GM23338 (cell line): ENCODE data around the gene ZNF778. TPM values are rescaled to one million over a fixed set of nuclear protein-coding genes. Genes with fewer than 3 reads are reported as not detected.

Source experiments
- ATAC-seq: fragments of 200-7000 bp; cut with Tn5 transposase; 3 replicates; pipeline ENCODE4 v1.9.1; 2020
- DNase-seq: peaks from one replicate; pipeline ENCODE4 v3.0.0-alpha.2; 2015; ENCODE audit warnings: low spot score
- H2AFZ ChIP-seq: fragments of 200-600 bp; sonication (generic); 2 replicates; pipeline ENCODE4 v1.8.0; 2016; ENCODE audit warnings: antibody characterized with exemption, mild to moderate bottlenecking, moderate library complexity
- H3F3A ChIP-seq: fragments of 200-600 bp; sonication (generic); replicated peaks from 2 replicates; pipeline ENCODE4 v1.8.0; 2017; ENCODE audit warnings: antibody characterized with exemption, mixed run types, low read depth
- H3K27ac ChIP-seq: fragments of 200-600 bp; sonication (generic); 2 replicates; pipeline ENCODE4 v1.6.1; 2016; ENCODE audit warnings: low read depth
- H3K27me3 ChIP-seq: fragments of 200-600 bp; sonication (generic); 2 replicates; pipeline ENCODE4 v1.8.0; 2016; ENCODE audit warnings: mild to moderate bottlenecking, mixed run types, moderate library complexity; ENCODE audit not compliant: insufficient read depth
- H3K36me3 ChIP-seq: fragments of 200-600 bp; sonication (generic); 2 replicates; pipeline ENCODE4 v1.8.0; 2016; ENCODE audit warnings: mild to moderate bottlenecking; ENCODE audit not compliant: insufficient read depth
- H3K4me1 ChIP-seq: fragments of 200-600 bp; sonication (generic); 2 replicates; pipeline ENCODE4 v1.8.0; 2016; ENCODE audit warnings: mild to moderate bottlenecking, moderate library complexity; ENCODE audit not compliant: insufficient read depth
- H3K4me2 ChIP-seq: fragments of 200-600 bp; sonication (generic); 2 replicates; pipeline ENCODE4 v1.7.1; 2017; ENCODE audit warnings: mixed run types
- H3K4me3 ChIP-seq: fragments of 200-600 bp; sonication (generic); 2 replicates; pipeline ENCODE4 v1.6.1; 2016; ENCODE audit warnings: mixed run types
- H3K79me2 ChIP-seq: fragments of 200-600 bp; sonication (generic); replicated peaks from 2 replicates; pipeline ENCODE4 v1.8.0; 2017; ENCODE audit warnings: mild to moderate bottlenecking; ENCODE audit not compliant: insufficient read depth
- H3K9me2 ChIP-seq: fragments of 200-600 bp; sonication (generic); 2 replicates; pipeline ENCODE4 v1.8.0; 2017; ENCODE audit not compliant: insufficient read depth
- H4K20me1 ChIP-seq: fragments of 200-600 bp; sonication (generic); replicated peaks from 2 replicates; pipeline ENCODE4 v1.8.0; 2017; ENCODE audit warnings: mild to moderate bottlenecking; ENCODE audit not compliant: insufficient read depth
- H3K27ac Mint-ChIP-seq: 2 replicates; pipeline ENCODE4 v1.8.0; 2020; ENCODE audit warnings: inconsistent platforms, mild to moderate bottlenecking, moderate library complexity, mixed read lengths
- H3K27me3 Mint-ChIP-seq: 3 replicates; pipeline ENCODE4 v1.8.0; 2022; ENCODE audit warnings: low read depth, mild to moderate bottlenecking, moderate library complexity, mixed read lengths, inconsistent platforms; ENCODE audit not compliant: insufficient read depth, poor library complexity
- H3K36me3 Mint-ChIP-seq: 3 replicates; pipeline ENCODE4 v1.8.0; 2021; ENCODE audit warnings: low read depth, mild to moderate bottlenecking, inconsistent platforms, moderate library complexity, mixed read lengths
- H3K4me1 Mint-ChIP-seq: 3 replicates; pipeline ENCODE4 v1.8.0; 2020; ENCODE audit warnings: mild to moderate bottlenecking, inconsistent platforms, mixed read lengths
- H3K4me3 Mint-ChIP-seq: 3 replicates; pipeline ENCODE4 v1.8.0; 2021; ENCODE audit warnings: moderate library complexity, mild to moderate bottlenecking, inconsistent platforms, mixed read lengths
- H3K9me3 Mint-ChIP-seq: 3 replicates; pipeline ENCODE4 v1.8.0; 2020; ENCODE audit warnings: moderate library complexity, mild to moderate bottlenecking, inconsistent platforms, mixed read lengths
- CREB1 ChIP-seq: fragments of 250-450 bp; sonication (Bioruptor Pico); IDR thresholded peaks from 2 replicates; pipeline ENCODE4 v1.5.0; 2020; ENCODE audit warnings: low read depth, mild to moderate bottlenecking, moderate library complexity
- CTCF ChIP-seq, 2 experiments: fragments of 200-600 bp in 1 of 2; sonication (generic) in 1 of 2; conservative IDR thresholded peaks; 2 replicates each; pipeline versions ENCODE4 v1.5.1 to v1.6.1; 2016 to 2017; ENCODE audit warnings: antibody characterized with exemption in 2 of 2, low read depth in 2 of 2, mild to moderate bottlenecking in 2 of 2, moderate library complexity in 1 of 2
- EZH2 ChIP-seq: fragments of 200-600 bp; sonication (generic); IDR thresholded peaks from one replicate; pipeline ENCODE4 v1.8.0; 2017; ENCODE audit warnings: antibody characterized with exemption, mild to moderate bottlenecking, low read depth; ENCODE audit not compliant: unreplicated experiment
- EZH2phosphoT487 ChIP-seq: fragments of 200-600 bp; sonication (generic); IDR thresholded peaks from one replicate; pipeline ENCODE4 v1.8.1; 2018; ENCODE audit warnings: antibody characterized with exemption; ENCODE audit not compliant: unreplicated experiment
- JUNB ChIP-seq: IDR thresholded peaks from one replicate; pipeline ENCODE4 v1.6.1; 2016; ENCODE audit warnings: antibody characterized with exemption; ENCODE audit not compliant: unreplicated experiment
- NANOG ChIP-seq: IDR thresholded peaks from 2 replicates; pipeline ENCODE4 v1.6.1; 2016; ENCODE audit warnings: antibody characterized with exemption, borderline replicate concordance
- POLR2AphosphoS5 ChIP-seq: IDR thresholded peaks from 2 replicates; pipeline ENCODE4 v1.6.1; 2016; ENCODE audit warnings: antibody characterized with exemption, low read depth
- STAT1 ChIP-seq: IDR thresholded peaks from one replicate; pipeline ENCODE4 v1.6.1; 2016; ENCODE audit warnings: antibody characterized with exemption; ENCODE audit not compliant: unreplicated experiment
- ZNF114 ChIP-seq: fragments of 250-450 bp; sonication (Bioruptor Pico); IDR thresholded peaks from 2 replicates; pipeline ENCODE4 v1.5.0; 2020; ENCODE audit warnings: mild to moderate bottlenecking, moderate library complexity
- ZNF331 ChIP-seq: fragments of 250-450 bp; sonication (Bioruptor Pico); IDR thresholded peaks from 2 replicates; pipeline ENCODE4 v1.5.0; 2020; ENCODE audit warnings: low read depth, mild to moderate bottlenecking, moderate library complexity
- ZNF462 ChIP-seq: fragments of 250-450 bp; sonication (Bioruptor Pico); IDR thresholded peaks from 2 replicates; pipeline ENCODE4 v1.5.0; 2020; ENCODE audit warnings: mild to moderate bottlenecking, moderate library complexity
- polyA plus RNA-seq: library from polyadenylated mRNA; unstranded; fragments of >200 nt; fragmentation: Nextera tagmentation; extraction: Ambion mirVana; gene quantifications from 2 replicates; pipeline ENCODE4 v1.2.1, GENCODE V29; 2016
- total RNA-seq: library from RNA; depleted of rRNA; stranded (reverse); fragments of >200 nt; shearing (Covaris generic); gene quantifications from 2 replicates; pipeline ENCODE4 v1.2.3, GENCODE V29; 2014
- TF ChIP-seq, protein P1 (sequence below): IDR thresholded peaks from 2 replicates; pipeline ENCODE4 v1.6.1; 2016; ENCODE audit warnings: antibody characterized with exemption
- TF ChIP-seq, protein P2 (sequence below): IDR thresholded peaks from one replicate; pipeline ENCODE4 v1.6.1; 2018; ENCODE audit warnings: antibody characterized with exemption; ENCODE audit not compliant: unreplicated experiment

The ZNF778 gene
- total and polyA plus RNA-seq, 2 experiments from 2014 or later, result 7.9 to 43.4 TPM

DNA sequence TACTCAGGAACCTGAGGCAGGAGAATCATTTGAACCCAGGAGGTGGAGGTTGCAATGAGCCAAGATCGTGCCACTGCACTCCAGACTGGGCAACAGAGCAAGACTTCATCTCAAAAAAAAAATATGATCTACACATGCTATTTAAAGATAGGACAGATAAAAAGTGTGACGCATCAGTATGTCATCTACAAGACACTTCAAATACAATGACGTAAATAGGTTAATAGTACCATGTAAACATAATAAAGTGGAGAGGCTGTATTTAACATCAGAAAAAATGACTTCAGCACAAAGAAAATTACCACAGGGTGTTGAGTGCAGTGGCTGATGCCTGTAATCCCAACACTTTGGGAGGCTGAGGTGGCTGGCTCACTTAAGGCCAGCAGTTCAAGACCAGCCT lies 20.2 kb downstream of the ZNF778 start:
- TF ChIP-seq JUNB (no peak), ZNF114 (CRISPR knock-in tag) (no peak), ZNF462 (CRISPR knock-in tag) (no peak), CREB1 (no peak), ZNF331 (CRISPR knock-in tag) (no peak), POLR2AphosphoS5 (no peak), CTCF (conservative IDR thresholded peaks at IDR 0.05; ENCODE audit: low read depth in 2 of 2) (no peak), NANOG (no peak), EZH2 (no peak), EZH2phosphoT487 (no peak), STAT1 (no peak)
- TF ChIP-seq, protein P1, sequence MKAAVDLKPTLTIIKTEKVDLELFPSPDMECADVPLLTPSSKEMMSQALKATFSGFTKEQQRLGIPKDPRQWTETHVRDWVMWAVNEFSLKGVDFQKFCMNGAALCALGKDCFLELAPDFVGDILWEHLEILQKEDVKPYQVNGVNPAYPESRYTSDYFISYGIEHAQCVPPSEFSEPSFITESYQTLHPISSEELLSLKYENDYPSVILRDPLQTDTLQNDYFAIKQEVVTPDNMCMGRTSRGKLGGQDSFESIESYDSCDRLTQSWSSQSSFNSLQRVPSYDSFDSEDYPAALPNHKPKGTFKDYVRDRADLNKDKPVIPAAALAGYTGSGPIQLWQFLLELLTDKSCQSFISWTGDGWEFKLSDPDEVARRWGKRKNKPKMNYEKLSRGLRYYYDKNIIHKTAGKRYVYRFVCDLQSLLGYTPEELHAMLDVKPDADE, result no peak
- TF ChIP-seq, protein P2, sequence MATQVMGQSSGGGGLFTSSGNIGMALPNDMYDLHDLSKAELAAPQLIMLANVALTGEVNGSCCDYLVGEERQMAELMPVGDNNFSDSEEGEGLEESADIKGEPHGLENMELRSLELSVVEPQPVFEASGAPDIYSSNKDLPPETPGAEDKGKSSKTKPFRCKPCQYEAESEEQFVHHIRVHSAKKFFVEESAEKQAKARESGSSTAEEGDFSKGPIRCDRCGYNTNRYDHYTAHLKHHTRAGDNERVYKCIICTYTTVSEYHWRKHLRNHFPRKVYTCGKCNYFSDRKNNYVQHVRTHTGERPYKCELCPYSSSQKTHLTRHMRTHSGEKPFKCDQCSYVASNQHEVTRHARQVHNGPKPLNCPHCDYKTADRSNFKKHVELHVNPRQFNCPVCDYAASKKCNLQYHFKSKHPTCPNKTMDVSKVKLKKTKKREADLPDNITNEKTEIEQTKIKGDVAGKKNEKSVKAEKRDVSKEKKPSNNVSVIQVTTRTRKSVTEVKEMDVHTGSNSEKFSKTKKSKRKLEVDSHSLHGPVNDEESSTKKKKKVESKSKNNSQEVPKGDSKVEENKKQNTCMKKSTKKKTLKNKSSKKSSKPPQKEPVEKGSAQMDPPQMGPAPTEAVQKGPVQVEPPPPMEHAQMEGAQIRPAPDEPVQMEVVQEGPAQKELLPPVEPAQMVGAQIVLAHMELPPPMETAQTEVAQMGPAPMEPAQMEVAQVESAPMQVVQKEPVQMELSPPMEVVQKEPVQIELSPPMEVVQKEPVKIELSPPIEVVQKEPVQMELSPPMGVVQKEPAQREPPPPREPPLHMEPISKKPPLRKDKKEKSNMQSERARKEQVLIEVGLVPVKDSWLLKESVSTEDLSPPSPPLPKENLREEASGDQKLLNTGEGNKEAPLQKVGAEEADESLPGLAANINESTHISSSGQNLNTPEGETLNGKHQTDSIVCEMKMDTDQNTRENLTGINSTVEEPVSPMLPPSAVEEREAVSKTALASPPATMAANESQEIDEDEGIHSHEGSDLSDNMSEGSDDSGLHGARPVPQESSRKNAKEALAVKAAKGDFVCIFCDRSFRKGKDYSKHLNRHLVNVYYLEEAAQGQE, result no peak
- 0 out of 2 replicates have a peak, but pooled peaks cover 2% of the 10 kb centered on the region for H4K20me1 ChIP-seq
- Mint-ChIP-seq H3K27me3 (peaks cover 15% of the 10 kb centered on the region), H3K9me3 (peaks cover 40% of the 10 kb centered on the region), H3K4me3 (no peak overlapping the region), H3K36me3 (peaks cover 35% of the 10 kb centered on the region), H3K4me1 (peaks cover 3% of the 10 kb centered on the region; the same call in 1 of the 3 replicates), H3K27ac (no peak overlapping the region)
- H3K4me3 ChIP-seq, result no peak overlapping the region
- H3K36me3 ChIP-seq, result peaks cover 7% of the 10 kb centered on the region; the same call in 1 of the 2 replicates
- ATAC-seq (no peak), DNase-seq (no peak)
- peaks cover 5% of the 10 kb centered on the region; the same call in 1 of the 2 replicates for H3K9me2 ChIP-seq
- no peak overlapping the region for H3K27ac ChIP-seq
- no peaks in the 10 kb centered on the region for H3K27me3 ChIP-seq
- H3K4me2 ChIP-seq, result no peak overlapping the region
- no peak overlapping the region for H2AFZ ChIP-seq
- peaks cover 5% of the 10 kb centered on the region for H3F3A ChIP-seq
- no peaks in the 10 kb centered on the region; the same call in 1 of the 2 replicates for H3K4me1 ChIP-seq
- no peaks in the 10 kb centered on the region for H3K79me2 ChIP-seq
